Measurements from ENCODE around the gene PLIN3. TPM values are rescaled to one million over a fixed set of nuclear protein-coding genes. Genes with fewer than 3 reads are reported as not detected.

PLIN3 gene
- total and polyA plus RNA-seq, 2 of the 8 experiments (the other 6 are each of a cell fraction or from before 2014, with no cell fraction given) = 60.7 to 61.5 TPM

DNA sequence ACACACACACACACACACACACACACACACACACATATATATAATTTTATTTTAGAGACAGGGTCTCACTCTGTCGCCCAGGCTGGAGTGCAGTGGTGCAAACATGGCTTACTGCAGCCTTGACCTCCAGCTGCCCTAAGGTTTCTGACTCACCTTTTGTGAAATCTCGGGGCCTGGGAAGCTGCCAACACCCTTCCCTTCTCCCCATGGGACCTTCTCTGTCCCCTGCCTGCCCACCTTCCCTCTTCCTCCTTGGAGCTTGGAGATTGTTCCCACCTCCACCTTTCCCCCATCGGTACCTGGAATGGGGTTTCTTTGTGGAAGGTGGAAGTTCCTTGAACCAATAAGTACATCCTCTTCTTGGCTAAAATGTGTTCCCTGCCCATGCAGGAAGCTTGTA, 28.9 kb upstream of the PLIN3 start:
- H3K4me3 ChIP-seq (ENCODE audit: extremely low read depth in 1 of 4, insufficient read depth in 2 of 4, low read depth in 3 of 4, low read length in 4 of 4) = no peak overlapping the region
- no peak overlapping the region for H3K18ac ChIP-seq (ENCODE audit: extremely low read depth, low read length)
- H2AK5ac ChIP-seq (ENCODE audit: low read depth, low read length) = no peak overlapping the region
- no peak overlapping the region for H3K27ac ChIP-seq (ENCODE audit: low read depth, low read length)
- no peak overlapping the region for H2BK120ac ChIP-seq (replicated peaks; ENCODE audit: low read depth, low read length)
- CTCF ChIA-PET (ENCODE audit: partially characterized antibody) = interaction anchor here (1.1 to 1.7 kb wide), 2 partner anchors 23 to 129 kb away, joined by 3 to 6 read pairs; no protein-coding TSS in a partner anchor
- H3K23ac ChIP-seq (ENCODE audit: insufficient read length) = no peak overlapping the region
- FAIRE-seq (no peak), DNase-seq (ENCODE audit: low read depth in 1 of 2, low spot score in 2 of 2) (no peak)
- H4K8ac ChIP-seq (ENCODE audit: extremely low read depth, insufficient read depth, low read length) = no peak overlapping the region
- H2BK5ac ChIP-seq (ENCODE audit: low read depth, low read length) = no peak overlapping the region
- no peak overlapping the region for H2AFZ ChIP-seq (ENCODE audit: low read length)
- WGBS, 2 experiments (ENCODE audit: extremely low coverage in 1 of 2, insufficient coverage in 1 of 2, insufficient read length in 1 of 2, insufficient replicate concordance in 2 of 2, low coverage in 1 of 2, low lambda C conversion rate in 2 of 2, missing lambda C conversion rate in 1 of 2) = 69% methylated on average over 2 of the region's 3 CpGs; no CpG with 5 or more reads in 1 of the 2 experiments
- no peak overlapping the region for H4K5ac ChIP-seq (ENCODE audit: insufficient read length, low read depth, low read length)
- H3K56ac ChIP-seq (replicated peaks; ENCODE audit: insufficient read length, low read depth, low read length) = no peak overlapping the region
- POLR2A ChIA-PET (ENCODE audit: partially characterized antibody) = no interaction called here
- H3K9me3 ChIP-seq (ENCODE audit: insufficient read depth in 2 of 2, low read depth in 1 of 2, low read length in 1 of 2) = no peaks in the 10 kb centered on the region
- H4K91ac ChIP-seq (replicated peaks; ENCODE audit: insufficient read length, low read length) = no peak overlapping the region
- no peak overlapping the region for H2BK20ac ChIP-seq (ENCODE audit: low read length)
- no peaks in the 10 kb centered on the region for H3K36me3 ChIP-seq (ENCODE audit: control insufficient read depth in 2 of 4, insufficient read depth in 4 of 4, low read length in 3 of 4)
- H2BK12ac ChIP-seq (ENCODE audit: low read depth, low read length) = no peak overlapping the region
- no peak overlapping the region for H2BK15ac ChIP-seq (ENCODE audit: low read length)
- no peaks in the 10 kb centered on the region for H4K20me1 ChIP-seq (replicated peaks in 1 of 2; ENCODE audit: control insufficient read depth in 1 of 2, insufficient read depth in 2 of 2, low read length in 2 of 2)
- H3K9ac ChIP-seq (replicated peaks in 1 of 4; ENCODE audit: extremely low read depth in 1 of 4, low read depth in 3 of 4, low read length in 3 of 4) = no peak overlapping the region
- H3K23me2 ChIP-seq (ENCODE audit: low read depth, low read length) = no peaks in the 10 kb centered on the region
- peaks cover 3 to 13% (median 11%) of the 10 kb centered on the region in 4 experiments; a peak in 6 of 7 replicates for H3K27me3 ChIP-seq (replicated peaks in 1 of 4; ENCODE audit: control insufficient read depth in 3 of 4, extremely low read depth in 1 of 4, insufficient read depth in 3 of 4, low read length in 3 of 4)
- no peaks in the 10 kb centered on the region for H3K79me2 ChIP-seq (ENCODE audit: control insufficient read depth in 1 of 2, insufficient read depth in 2 of 2, low read length in 2 of 2)
- H3K4me2 ChIP-seq (ENCODE audit: insufficient read depth in 1 of 2, low read depth in 2 of 2, low read length in 2 of 2) = no peak overlapping the region
- H3K4me1 ChIP-seq (replicated peaks in 1 of 4; ENCODE audit: control insufficient read depth in 3 of 4, insufficient read depth in 4 of 4, low read length in 3 of 4) = no peaks in the 10 kb centered on the region
- no peak overlapping the region for H3K4ac ChIP-seq (replicated peaks; ENCODE audit: insufficient read length, low read depth, low read length)
- H3K79me1 ChIP-seq (ENCODE audit: low read depth, low read length) = no peaks in the 10 kb centered on the region
- no peak overlapping the region for H3K14ac ChIP-seq (ENCODE audit: insufficient read length)
- TF ChIP-seq BRCA1 (IDR thresholded peaks at IDR 0.05; ENCODE audit: low read depth, low read length) (no peak), GABPA (IDR thresholded peaks at IDR 0.05; ENCODE audit: borderline replicate concordance, insufficient read depth, low read length) (no peak), SP4 (IDR thresholded peaks at IDR 0.05; ENCODE audit: low read length) (no peak), CHD1 (IDR thresholded peaks at IDR 0.05; ENCODE audit: low read depth, low read length) (no peak), EZH2 (IDR thresholded peaks at IDR 0.05; ENCODE audit: low read depth, low read length, severe bottlenecking) (no peak), TEAD4 (IDR thresholded peaks at IDR 0.05; ENCODE audit: low read depth, low read length) (no peak), TBP (IDR thresholded peaks at IDR 0.05; ENCODE audit: low read depth, low read length) (no peak), CTBP2 (IDR thresholded peaks at IDR 0.05; ENCODE audit: borderline replicate concordance, insufficient read depth, insufficient read length, low read length) (no peak), KDM1A (IDR thresholded peaks at IDR 0.05; ENCODE audit: borderline replicate concordance, low read length) (no peak), CTCF (IDR thresholded peaks at IDR 0.05; ENCODE audit: control extremely low read depth in 1 of 3, insufficient read depth in 1 of 3, low read depth in 1 of 3, low read length in 3 of 3) (no peak), CEBPB (IDR thresholded peaks at IDR 0.05; ENCODE audit: low read depth, low read length) (no peak), RBBP5 (IDR thresholded peaks at IDR 0.05; ENCODE audit: borderline replicate concordance, low read depth, low read length) (no peak), KDM5A (IDR thresholded peaks at IDR 0.05; ENCODE audit: low read length) (no peak)
